Endothelial cell of umbilical vein (primary cell): ENCODE measurements around the gene CXCL3. TPM values are rescaled to one million over a fixed set of nuclear protein-coding genes. Genes with fewer than 3 reads are reported as not detected.

Experiments used
- BruUV-seq: library from RNA; stranded (reverse); fragments of 400-500 nt; replicated peaks from 2 replicates; lab custom pipeline; 2021; lab: Mats Ljungman, UMichigan
- CTCF ChIA-PET: fragments of 300-600, 350-600 bp; sonication (Branson Sonifier 250); formaldehyde crosslinking; loops from one replicate; lab custom pipeline; 2021; ENCODE audit warnings: antibody characterized with exemption, inconsistent platforms; lab: Charles Lee
- POLR2A ChIA-PET: fragments of 300-600, 350-600 bp; sonication (Branson Sonifier 250); formaldehyde crosslinking; loops from one replicate; lab custom pipeline; 2021; ENCODE audit warnings: antibody characterized with exemption, inconsistent platforms; lab: Charles Lee
- DNase-seq: peaks from one replicate; pipeline ENCODE4 v3.0.0-alpha.2; 2011; ENCODE audit warnings: low read depth, low spot score
- FAIRE-seq: peaks from 2 replicates; lab custom pipeline; 2011; peaks lifted over from hg19 to GRCh38; lab: Jason Lieb, UNC
- H2AFZ ChIP-seq: 2 replicates; pipeline ENCODE4 v1.6.0; 2012; ENCODE audit warnings: low read depth, low read length, control low read depth, inconsistent platforms
- H3K27ac ChIP-seq: 2 replicates; pipeline ENCODE4 v1.5.1; 2011; ENCODE audit warnings: low read depth, mild to moderate bottlenecking, control low read depth, low read length, moderate library complexity; ENCODE audit not compliant: insufficient read depth
- H3K27me3 ChIP-seq, 2 experiments: 2 replicates each; pipeline versions ENCODE4 v1.6.0 to v1.6.1; 2011; ENCODE audit warnings: low read length in 2 of 2, mixed read lengths in 1 of 2; ENCODE audit not compliant: control insufficient read depth in 2 of 2, insufficient read depth in 2 of 2
- H3K36me3 ChIP-seq, 2 experiments: 2 replicates in 1 of 2; 3 replicates in 1 of 2; pipeline ENCODE4 v1.5.1; 2011; ENCODE audit warnings: low read length in 2 of 2, mild to moderate bottlenecking in 1 of 2, moderate library complexity in 1 of 2; ENCODE audit not compliant: control insufficient read depth in 2 of 2, insufficient read depth in 2 of 2; ENCODE audit errors: extremely low read depth in 1 of 2
- H3K4me1 ChIP-seq: 3 replicates; pipeline ENCODE4 v1.5.1; 2011; ENCODE audit warnings: mild to moderate bottlenecking, low read length; ENCODE audit not compliant: control insufficient read depth, insufficient read depth; ENCODE audit errors: extremely low read depth
- H3K4me2 ChIP-seq: 2 replicates; pipeline ENCODE4 v1.6.1; 2011; ENCODE audit warnings: low read length, control low read depth, mixed read lengths; ENCODE audit not compliant: insufficient read depth
- H3K4me3 ChIP-seq, 3 experiments: fragments of 200-600 bp in 1 of 3; sonication (generic), shearing (Covaris generic) in 1 of 3; replicated peaks in 1 of 3; 2 replicates each; pipeline ENCODE4 v1.5.1; 2011 to 2016; ENCODE audit warnings: control low read depth in 3 of 3, low read length in 3 of 3, mild to moderate bottlenecking in 2 of 3, inconsistent platforms in 1 of 3, low read depth in 1 of 3, moderate library complexity in 1 of 3; ENCODE audit not compliant: insufficient read depth in 1 of 3
- H3K79me2 ChIP-seq: 2 replicates; pipeline ENCODE4 v1.6.0; 2012; ENCODE audit warnings: low read length, inconsistent platforms; ENCODE audit not compliant: control insufficient read depth, insufficient read depth
- H3K9ac ChIP-seq: replicated peaks from 2 replicates; pipeline ENCODE3; 2011; ENCODE audit warnings: low read length, control low read depth; ENCODE audit not compliant: insufficient read depth; ENCODE audit errors: extremely low read depth
- H3K9me1 ChIP-seq: replicated peaks from 3 replicates; pipeline ENCODE4 v1.6.0; 2011; ENCODE audit warnings: mild to moderate bottlenecking, low read length; ENCODE audit not compliant: control insufficient read depth, insufficient read depth; ENCODE audit errors: extremely low read depth
- H3K9me3 ChIP-seq: replicated peaks from 2 replicates; pipeline ENCODE4 v1.5.1; 2012; ENCODE audit warnings: low read length, inconsistent platforms; ENCODE audit not compliant: control insufficient read depth, insufficient read depth
- H4K20me1 ChIP-seq: replicated peaks from 2 replicates; pipeline ENCODE3; 2011; ENCODE audit warnings: mild to moderate bottlenecking, low read length; ENCODE audit not compliant: control insufficient read depth, insufficient read depth; ENCODE audit errors: extremely low read depth
- CTCF ChIP-seq, 2 donors: IDR thresholded peaks; 1 replicate in 1 of 2; 2 replicates in 1 of 2; pipeline ENCODE4 v1.5.1; 2011; ENCODE audit warnings: low read length in 2 of 2, mild to moderate bottlenecking in 2 of 2, moderate library complexity in 2 of 2, control low read depth in 1 of 2, inconsistent platforms in 1 of 2, low read depth in 1 of 2; ENCODE audit not compliant: insufficient read depth in 1 of 2; ENCODE audit errors: extremely low read depth in 1 of 2
- EZH2 ChIP-seq: IDR thresholded peaks from 2 replicates; pipeline ENCODE4 v1.6.1; 2012; ENCODE audit warnings: borderline replicate concordance, low read depth, mild to moderate bottlenecking, moderate library complexity, low read length, inconsistent platforms; ENCODE audit not compliant: severe bottlenecking
- FOS ChIP-seq: IDR thresholded peaks from 2 replicates; pipeline ENCODE4 v1.6.1; 2011; ENCODE audit warnings: mild to moderate bottlenecking, low read length, moderate library complexity, borderline replicate concordance; ENCODE audit not compliant: insufficient read depth
- GATA2 ChIP-seq: IDR thresholded peaks from 2 replicates; pipeline ENCODE4 v1.7.0; 2011; ENCODE audit warnings: low read depth, mild to moderate bottlenecking, moderate library complexity, mixed read lengths, low read length; ENCODE audit not compliant: insufficient read length, insufficient read depth
- JUN ChIP-seq: IDR thresholded peaks from 2 replicates; pipeline ENCODE4 v1.6.1; 2011; ENCODE audit warnings: borderline replicate concordance, low read depth; ENCODE audit not compliant: insufficient read length, insufficient read depth
- MAX ChIP-seq: IDR thresholded peaks from 2 replicates; pipeline ENCODE4 v1.6.1; 2011; ENCODE audit not compliant: insufficient read depth, insufficient read length
- MYC ChIP-seq: IDR thresholded peaks from one replicate; pipeline ENCODE4 v1.6.1; 2011; ENCODE audit warnings: mild to moderate bottlenecking, low read depth, low read length
- POLR2A ChIP-seq: IDR thresholded peaks from 2 replicates; pipeline ENCODE4 v1.6.1; 2012; ENCODE audit warnings: low read depth, mild to moderate bottlenecking, control low read depth, low read length
- POLR2AphosphoS5 ChIP-seq: IDR thresholded peaks from 2 replicates; pipeline ENCODE4 v1.6.1; 2012; ENCODE audit warnings: low read depth, mild to moderate bottlenecking, control low read depth, low read length, moderate library complexity; ENCODE audit not compliant: insufficient read depth
- dilution Hi-C: fragments of 300-500 bp; cut with MboI; formaldehyde crosslinking; loops from one replicate; pipeline ENCODE4 v1.15.0; 2019; ENCODE audit warnings: low sequenced_read_pairs; ENCODE audit not compliant: extremely low pct_ligation_motif_present
- intact Hi-C: fragments of 100-400 bp; cut with micrococcal nuclease; formaldehyde crosslinking; loops from one replicate; pipeline ENCODE4 v1.10.0; 2022
- polyA plus RNA-seq, 4 experiments: library from polyadenylated mRNA; depleted of rRNA in 3 of 4; stranded (reverse) in 3 of 4; unstranded in 1 of 4; fragments of >200 nt; gene quantifications; 2 replicates each; pipeline versions ENCODE4 v1.2.1 to v1.2.3, GENCODE V29; 2011 to 2012; ENCODE audit warnings: missing spikeins in 1 of 4
- total RNA-seq: library from RNA; stranded (reverse); gene quantifications from 2 replicates; pipeline ENCODE4 v1.2.3, GENCODE V29; 2021

CXCL3 gene
- total and polyA plus RNA-seq, 2 donors (not counting 3 experiments of a cell fraction or from before 2014, with no cell fraction given): 1.1 to 1.3 TPM

GRCh38 chr4:74061430-74061829 is 22.9 kb upstream of the CXCL3 start:
- Histone ChIP-seq H3K4me1 (no peaks in the 10 kb centered on the region), H3K27ac (no peak overlapping the region), H4K20me1 (no peaks in the 10 kb centered on the region), H3K4me2 (no peak overlapping the region), H3K9ac (no peak overlapping the region), H3K36me3 (no peaks in the 10 kb centered on the region), H3K79me2 (no peaks in the 10 kb centered on the region), H3K27me3 (no peaks in the 10 kb centered on the region), H3K4me3 (no peak overlapping the region), H2AFZ (no peak overlapping the region), H3K9me1 (no peaks in the 10 kb centered on the region), H3K9me3 (no peaks in the 10 kb centered on the region)
- intact Hi-C loops: no loop called here
- BruUV-seq: no TSS peak
- ChIA-PET POLR2A (no interaction called here), CTCF (interaction anchor here (1.4 kb wide), 1 partner anchor 73 kb away, joined by 6 read pairs; no protein-coding TSS in a partner anchor)
- dilution Hi-C loops: no loop called here
- DNase-seq: no peak
- TF ChIP-seq MYC: no peak
- no peak for TF ChIP-seq CTCF (IDR thresholded peaks at IDR 0.05; ENCODE audit: extremely low read depth in 1 of 2, insufficient read depth in 1 of 2, low read depth in 1 of 2, low read length in 2 of 2)
- TF ChIP-seq EZH2: no peak
- no peak for TF ChIP-seq POLR2AphosphoS5
- TF ChIP-seq GATA2: no peak
- TF ChIP-seq POLR2A: no peak
- no peak for TF ChIP-seq MAX
- no peak for TF ChIP-seq FOS
- TF ChIP-seq JUN: no peak
- no peak for FAIRE-seq
